T-helper 9 cell (primary cell): ENCODE measurements around the gene SBK1.

Experiments used
- DNase-seq: peaks from one replicate; pipeline ENCODE4 v3.0.0-alpha.2; 2020

The SBK1 gene

GRCh38 chr16:28283173-28283572 is 9.2 kb upstream of the SBK1 start:
- DNase-seq, result no peak

- no peak for DNase-seq
Measured at GRCh38 chr16:28283798-28284577, 8.3 kb upstream of the SBK1 start.

DNA sequence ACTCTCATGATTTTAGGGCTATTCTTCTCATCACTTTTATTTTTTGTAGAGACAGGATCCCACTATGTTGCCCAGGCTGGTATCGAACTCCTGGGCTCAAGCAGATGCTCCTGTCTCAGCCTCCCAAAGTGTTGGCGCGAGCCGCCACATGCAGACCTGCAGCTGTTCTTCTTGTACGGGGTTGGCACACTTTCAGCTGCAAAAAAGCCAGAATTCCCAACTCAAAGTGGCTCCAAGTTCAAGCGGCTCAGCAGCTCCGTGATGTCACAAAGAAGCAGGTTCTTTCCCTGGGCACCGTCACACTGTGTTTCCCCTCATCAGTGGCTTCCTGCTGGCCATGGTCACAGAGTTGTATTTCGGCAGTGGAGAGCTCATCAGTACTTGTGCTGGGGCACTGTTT is 6.7 kb upstream of the SBK1 start:
- DNase-seq, result no peak

GRCh38 chr16:28288114-28288513 is 4.2 kb upstream of the SBK1 start:
- DNase-seq, result no peak

- DNase-seq, result no peak
Measured at GRCh38 chr16:28289048-28289447, 3.3 kb upstream of the SBK1 start.

DNA sequence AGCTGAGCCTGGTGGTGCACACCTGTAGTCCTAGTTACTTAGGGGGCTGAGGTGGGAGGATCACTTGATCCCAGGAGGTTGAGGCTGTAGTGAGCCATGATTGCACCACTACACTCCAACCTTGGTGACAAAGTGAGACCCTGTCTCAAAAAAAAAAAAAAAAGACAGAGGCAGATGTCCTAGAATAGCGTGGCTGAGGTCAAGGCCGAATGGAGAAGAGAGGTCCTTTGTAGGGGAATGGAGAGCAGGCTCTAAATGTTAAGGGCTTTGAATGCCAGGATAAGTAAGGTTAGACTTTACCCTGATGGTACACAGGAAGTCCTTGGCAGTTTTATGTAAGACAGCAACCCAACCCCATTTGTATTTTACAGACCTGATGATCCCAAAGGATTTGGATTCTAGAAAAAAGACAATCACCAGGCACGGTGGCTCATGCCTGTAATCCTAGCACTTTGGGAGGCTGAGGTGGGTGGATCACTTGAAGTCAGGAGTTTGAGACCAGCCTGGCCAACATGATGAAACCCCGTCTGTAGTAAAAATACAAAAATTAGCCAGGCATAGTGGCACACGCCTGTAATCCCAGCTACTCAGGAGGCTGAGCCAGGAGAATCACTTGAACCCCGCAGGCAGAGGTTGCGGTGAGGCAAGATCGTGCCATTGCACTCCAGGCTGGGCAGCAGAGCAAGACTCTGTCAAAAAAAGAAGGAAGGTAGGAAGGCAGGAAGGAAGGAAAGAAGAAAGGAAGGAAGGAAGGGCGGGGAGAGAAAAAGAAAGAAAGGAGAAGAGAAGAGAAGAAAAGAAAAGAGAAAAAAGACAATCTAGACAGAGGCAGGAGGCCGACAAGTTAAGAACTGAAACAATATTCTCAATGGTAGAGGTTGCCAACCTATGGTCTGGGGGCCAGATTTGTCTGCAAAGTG is 2.1 kb upstream of the SBK1 start:
- no peak for DNase-seq

DNA sequence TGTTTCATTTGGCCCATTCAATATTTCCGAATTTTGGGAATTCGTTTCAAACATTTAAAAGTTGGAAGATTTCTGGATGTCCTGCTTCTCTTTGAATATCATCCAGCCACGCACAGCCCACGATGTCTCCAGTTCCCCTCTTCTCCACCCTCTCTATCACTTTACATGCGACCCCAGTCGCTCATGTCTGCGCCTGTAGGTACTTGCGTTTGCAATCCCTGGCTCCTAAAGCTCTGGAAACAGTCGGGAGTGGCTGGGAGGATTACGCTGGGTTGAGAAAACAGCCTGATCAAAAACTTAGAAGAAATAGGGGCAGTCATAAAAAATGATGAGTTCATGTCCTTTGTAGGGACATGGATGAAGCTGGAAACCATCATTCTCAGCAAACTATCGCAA is 1.5 kb upstream of the SBK1 start:
- no peak for DNase-seq

GRCh38 chr16:28292731-28293600 is 641 bp downstream of the SBK1 start:
- no peak for DNase-seq

DNA sequence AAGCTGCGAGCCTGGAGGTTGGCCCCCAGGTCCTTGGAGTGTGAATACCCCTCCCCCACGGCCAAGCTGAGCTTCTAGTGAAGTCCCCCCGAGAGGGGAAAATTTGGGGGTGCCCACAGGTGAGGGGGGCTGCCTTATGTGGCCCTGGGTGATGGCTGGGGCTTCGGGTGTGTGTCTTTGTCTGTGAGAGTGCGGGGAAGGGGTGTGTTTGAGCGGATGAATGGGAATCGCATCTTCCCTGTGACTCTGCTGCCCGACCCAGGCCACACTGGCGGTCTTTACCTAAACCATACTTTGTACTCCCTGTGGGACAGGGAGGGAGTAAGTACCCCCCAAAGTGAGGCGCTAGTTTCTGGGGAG is 1.3 kb downstream of the SBK1 start:
- DNase-seq, result no peak

GRCh38 chr16:28294201-28294600 is 1.9 kb downstream of the SBK1 start:
- DNase-seq, result no peak

GRCh38 chr16:28295276-28295675 is 3.0 kb downstream of the SBK1 start:
- no peak for DNase-seq

GRCh38 chr16:28297308-28297707 is 5.0 kb downstream of the SBK1 start:
- DNase-seq, result no peak

- DNase-seq, result no peak
Measured at GRCh38 chr16:28297784-28298510, 5.6 kb downstream of the SBK1 start.

- no peak for DNase-seq
Measured at GRCh38 chr16:28298511-28298878, 6.2 kb downstream of the SBK1 start.

DNA sequence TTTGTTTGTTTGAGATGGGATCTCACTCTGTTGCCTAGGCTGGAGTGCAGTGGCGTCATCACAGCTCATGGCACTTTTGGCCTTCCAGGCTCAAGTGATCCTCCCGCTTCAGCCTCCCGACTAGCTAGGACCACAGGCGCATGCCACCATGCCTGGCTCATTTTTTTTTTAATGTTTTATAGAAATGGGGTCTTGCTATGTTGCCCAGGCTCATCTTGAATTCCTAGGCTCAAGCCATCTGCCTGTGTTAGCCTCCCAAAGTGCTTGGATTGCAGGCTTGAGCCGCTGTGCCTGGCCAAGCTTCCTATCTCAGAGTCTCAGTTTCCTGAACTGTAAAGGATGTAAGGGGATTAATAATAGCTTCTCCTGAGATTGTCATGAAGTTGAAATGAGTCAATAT is 8.0 kb downstream of the SBK1 start:
- DNase-seq, result no peak

- DNase-seq, result no peak
Measured at GRCh38 chr16:28301154-28301553, 8.8 kb downstream of the SBK1 start.

DNA sequence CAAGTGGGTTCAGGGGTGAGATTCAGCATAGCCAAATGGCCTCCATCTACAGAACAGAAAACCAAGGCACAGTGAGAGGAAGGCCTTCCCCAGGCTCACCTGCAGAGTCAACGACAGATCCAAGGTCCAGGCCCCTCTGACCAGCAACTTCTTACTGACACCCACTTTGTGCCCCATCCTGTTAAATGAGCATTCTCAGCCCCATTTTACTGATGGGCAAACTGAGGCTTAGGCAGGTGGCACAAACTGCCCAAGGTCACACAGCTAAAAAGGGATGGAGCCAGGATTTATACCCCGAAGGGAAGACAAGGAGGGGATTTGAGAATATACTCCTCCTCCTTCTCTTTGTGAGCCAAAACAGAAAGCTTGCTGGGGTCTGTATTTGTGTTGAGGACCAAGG is 9.3 kb downstream of the SBK1 start:
- no peak for DNase-seq

- no peak for DNase-seq
Measured at GRCh38 chr16:28303132-28303531, 10.8 kb downstream of the SBK1 start.

DNA sequence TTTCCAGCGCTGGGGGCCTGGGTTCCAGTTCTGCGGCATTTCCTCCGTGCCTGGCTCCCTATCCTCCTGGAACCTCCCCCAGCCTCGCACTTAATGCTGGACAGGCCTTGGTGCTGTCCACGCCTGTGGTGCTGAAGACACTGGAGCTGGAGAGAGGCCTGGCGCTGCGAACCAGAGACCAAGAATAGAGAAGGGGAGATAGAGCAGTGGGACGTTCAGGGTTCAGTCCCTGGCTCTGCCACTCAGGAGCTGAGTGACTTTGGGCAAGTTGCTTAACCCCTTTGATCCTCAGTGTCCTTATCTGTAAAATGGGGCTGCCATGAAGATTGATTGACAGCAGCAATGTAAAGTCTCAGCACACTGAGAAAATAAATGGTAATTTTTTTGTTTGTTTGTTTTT is 11.9 kb downstream of the SBK1 start:
- no peak for DNase-seq

DNA sequence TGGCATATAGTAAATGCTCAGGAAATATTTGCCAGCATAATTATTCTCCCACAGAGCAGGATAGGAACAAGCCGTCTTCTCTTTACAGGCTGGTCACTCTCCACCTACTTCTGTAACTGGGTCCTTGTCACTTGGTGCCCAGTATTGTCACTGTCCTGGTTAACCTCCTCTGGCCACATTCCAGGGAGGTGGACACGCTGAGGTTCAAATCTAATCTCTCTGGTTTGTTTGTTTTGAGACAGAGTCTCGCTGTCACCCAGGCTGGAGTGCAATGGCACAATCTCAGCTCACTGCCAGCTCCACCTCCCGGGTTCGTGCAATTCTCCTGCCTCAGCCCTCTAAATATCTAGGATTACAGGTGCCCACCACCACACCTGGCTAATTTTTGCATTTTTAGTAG is 15.6 kb downstream of the SBK1 start:
- no peak for DNase-seq

DNA sequence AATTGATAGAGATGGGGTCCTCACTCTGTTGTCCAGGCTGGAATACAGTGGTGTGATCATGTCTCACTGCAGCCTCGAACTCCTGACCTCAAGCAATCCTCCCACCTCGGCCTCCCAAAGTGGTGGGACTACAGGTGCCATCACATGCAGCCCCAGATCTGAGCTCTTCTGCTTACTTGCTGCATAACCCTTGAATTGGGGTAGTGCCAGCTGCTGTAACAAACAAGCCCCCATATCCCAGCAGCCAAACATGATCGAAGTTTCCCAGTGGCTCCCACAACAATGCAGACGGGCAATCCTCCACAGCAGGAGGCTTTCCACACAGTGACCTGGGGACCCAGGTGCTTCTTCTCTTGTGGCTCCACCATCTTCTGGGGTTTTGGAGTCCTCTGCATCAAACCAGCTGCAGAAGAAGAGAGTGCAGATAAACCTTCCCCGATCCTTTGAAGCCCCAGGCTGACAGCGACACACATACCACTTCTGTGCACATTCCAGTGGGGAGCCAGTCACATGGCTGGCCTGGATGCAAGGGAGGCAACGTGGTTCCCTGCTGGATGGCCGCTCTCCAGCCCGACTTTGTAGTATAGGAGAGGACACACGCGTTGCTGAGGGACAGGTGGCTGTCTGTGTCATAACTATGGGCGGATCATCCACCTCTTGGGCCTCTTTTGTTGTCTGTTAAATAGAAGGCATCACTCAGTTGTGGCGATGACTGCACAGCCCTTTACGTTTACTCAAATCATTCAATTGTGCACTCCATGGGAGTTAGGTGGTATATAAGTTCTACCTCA is 16.7 kb downstream of the SBK1 start:
- DNase-seq, result no peak
